NCI-H69 (cell line): ENCODE measurements around the gene LECT2.

Experiments
- DNase-seq: peaks from one replicate; lab custom pipeline; 2025; lab: John Stamatoyannopoulos, UW

Gene LECT2

GRCh38 chr5:135937245-135937911 is 17.4 kb downstream of the LECT2 start:
- DNase-seq = no peak

DNA sequence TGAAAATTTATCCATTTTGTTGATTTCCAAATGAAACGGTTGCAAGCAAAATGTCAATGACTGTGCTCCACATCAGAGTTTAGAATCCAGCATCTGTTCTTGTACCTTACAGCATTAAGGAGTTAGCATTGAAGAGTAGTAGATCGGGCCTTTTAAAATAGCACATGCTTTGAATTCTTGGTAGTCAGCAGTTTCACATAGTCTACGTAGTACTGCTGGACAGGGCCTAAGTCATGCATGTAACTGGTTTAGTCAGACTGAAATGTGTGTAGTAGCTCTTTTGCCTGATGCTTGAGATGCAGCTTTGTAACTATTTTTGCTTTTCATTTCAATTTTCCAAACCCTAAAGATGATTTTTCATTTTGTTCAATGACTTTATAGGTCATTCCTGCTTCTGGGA is 19.8 kb downstream of the LECT2 start:
- DNase-seq = no peak

DNA sequence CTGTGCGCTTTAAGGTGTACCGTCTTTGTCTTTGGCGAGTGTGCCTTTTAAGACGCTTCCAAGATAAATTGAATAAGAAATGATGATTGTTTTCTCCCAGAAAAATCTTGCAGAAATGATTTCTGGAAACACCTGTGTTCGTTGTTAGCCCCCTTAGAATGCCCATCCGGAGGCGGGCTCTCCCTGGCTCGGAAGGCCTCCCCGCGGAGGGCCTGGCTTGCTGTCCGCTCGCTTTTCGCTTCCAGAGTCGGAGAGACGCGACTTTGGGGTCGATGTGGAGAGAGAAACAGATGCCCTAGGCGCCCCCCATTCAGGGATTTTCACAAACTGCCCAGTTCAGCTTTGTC is 23.9 kb downstream of the LECT2 start:
- DNase-seq = no peak

DNA sequence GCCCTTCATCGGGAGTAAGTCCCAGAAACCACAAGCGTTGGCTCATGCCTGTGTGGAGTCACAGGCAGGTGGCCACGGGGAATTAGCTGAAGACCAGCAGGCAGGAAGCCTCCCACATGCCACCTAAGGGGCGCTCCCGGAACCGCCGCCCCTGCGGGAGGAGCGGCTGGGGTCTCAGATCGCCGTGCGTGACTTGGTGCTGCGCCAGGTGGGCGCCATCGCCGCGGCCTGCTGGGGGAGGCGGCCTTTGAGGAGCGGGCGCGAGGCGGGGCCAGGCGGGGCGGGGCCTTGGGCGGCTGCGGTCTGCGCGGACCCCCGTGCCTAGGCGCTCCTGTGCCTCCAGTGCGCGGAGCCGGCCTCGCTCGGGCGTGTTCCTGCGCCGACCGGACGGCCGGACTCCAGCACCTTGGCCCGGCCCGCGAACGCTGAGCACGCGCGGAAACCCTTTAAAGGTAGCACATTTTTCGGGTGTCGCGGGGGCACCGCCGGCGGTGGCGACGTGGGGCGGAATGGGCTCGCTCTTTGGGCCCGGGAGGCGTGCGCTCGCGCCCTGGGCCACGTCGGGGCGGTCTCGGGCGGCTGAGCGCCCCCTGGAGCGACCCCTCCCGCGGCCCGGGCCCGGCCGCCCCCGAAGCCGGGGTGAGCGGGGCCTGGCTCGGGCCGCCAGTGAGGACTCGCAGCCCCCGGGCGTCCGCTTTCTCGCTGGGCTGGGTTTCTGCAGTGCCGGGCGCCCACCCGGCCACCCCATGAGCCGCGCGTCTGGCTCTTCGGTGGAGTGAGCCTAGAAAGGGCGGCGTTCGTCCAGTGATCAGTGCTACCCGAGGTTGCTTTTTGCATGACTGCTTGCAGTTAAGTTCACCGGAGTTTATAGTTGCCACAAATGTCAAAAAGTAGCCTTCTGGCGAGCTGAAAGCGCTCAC is 24.5 kb downstream of the LECT2 start:
- DNase-seq = peak; percentile 30

- DNase-seq = no peak
These were observed 33.4 kb downstream of the LECT2 start for GRCh38 chr5:135921388-135921787.

DNA sequence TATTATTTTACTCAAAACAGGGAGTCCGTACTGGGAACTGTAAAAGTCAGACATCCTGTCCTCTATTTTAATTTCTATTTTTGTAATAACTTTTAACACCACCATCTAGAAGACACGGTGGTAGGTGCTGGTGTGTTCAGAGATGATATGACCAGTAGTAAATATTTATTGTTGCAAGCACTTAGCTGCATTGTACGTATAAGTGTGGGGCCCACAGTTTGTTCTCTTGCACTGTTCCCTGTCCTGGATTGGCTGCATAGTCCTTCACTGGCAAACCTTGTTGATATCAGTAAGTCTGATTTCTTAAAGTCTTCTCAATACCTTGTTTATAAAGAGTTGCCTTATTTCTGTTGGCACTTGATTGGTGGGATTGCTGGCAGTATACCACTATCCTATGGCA is 34.6 kb downstream of the LECT2 start:
- no peak for DNase-seq

DNA sequence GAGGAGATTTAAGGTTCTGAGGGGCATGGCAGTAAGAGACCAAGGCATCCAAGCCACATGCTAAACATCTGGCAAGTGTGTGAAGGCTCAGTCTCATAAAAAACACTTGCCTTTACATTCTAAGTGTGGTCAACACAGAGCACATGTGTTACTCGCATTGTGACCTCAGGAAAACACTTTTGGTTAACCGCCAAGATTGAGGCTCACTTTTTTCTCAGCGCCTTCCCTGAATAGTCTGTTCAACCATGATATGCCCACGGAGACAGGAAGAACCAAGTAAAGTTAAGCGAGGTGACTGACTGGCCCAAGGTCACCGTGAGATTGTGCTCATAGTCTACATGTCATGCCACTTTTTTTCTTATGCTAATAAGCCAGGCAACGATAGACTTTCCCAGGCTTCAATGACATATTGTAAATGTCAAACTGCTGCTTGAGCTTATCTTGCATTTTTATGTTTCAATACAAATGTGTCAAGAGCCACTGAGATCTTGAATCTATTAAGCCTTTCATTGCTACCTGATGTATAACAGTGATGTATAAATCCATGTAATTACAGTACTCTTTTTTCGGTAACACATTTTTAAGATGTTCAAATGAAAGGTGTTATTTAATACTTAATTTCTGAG is 38.0 kb downstream of the LECT2 start:
- DNase-seq = no peak

DNA sequence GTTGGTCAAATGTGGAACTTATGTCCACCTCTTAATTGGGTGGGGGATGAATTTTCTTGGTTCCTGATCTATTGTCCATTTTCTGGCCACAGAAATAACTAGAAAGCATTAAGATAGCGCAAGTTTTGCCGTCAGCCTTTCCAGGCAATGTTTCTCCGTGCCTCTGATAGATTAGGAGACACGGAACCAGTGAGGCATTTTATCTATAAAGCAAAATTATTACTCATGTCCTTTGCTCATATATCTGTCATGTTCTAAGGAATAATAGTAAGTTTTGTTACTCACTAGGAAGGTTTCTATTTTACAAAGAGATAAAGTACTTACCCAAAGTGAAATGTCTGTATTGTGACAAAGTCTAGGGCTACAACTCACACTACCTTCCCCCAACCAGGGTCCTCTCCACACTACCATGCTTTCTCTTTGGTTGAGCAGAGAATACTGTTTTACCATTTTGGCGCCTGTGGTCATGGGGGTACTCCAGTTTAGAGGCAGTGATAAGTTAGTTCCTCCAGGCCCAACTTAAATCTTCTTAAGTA is 39.2 kb downstream of the LECT2 start:
- no peak for DNase-seq

GRCh38 chr5:135913713-135914626 is 40.8 kb downstream of the LECT2 start:
- DNase-seq = no peak

GRCh38 chr5:135905144-135905543 is 49.6 kb downstream of the LECT2 start:
- no peak for DNase-seq

DNA sequence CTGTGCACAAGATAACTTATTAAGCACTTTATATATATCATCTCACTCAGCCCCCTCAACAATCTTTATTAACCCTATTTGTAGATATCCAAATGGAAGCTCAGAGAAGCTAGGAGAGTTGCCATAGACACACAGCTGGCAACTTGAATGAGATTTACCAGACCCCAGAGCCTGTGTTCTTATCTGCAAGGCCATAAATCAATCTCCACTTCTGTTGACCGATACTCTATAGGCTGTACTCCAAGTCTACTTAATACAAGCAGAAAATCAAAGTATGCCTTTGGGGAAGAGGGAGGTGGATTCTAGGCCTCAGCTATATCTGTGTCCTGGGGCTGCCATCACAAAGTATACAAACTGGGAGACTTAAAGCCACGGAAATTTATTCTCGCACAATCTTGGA is 53.1 kb downstream of the LECT2 start:
- no peak for DNase-seq

- DNase-seq = no peak
These were observed 54.5 kb downstream of the LECT2 start for GRCh38 chr5:135900276-135900675.

- DNase-seq = no peak
These were observed 56.1 kb downstream of the LECT2 start for GRCh38 chr5:135898651-135899050.
